Measurements from ENCODE around the gene TM9SF3. TPM values are rescaled to one million over a fixed set of nuclear protein-coding genes. Genes with fewer than 3 reads are reported as not detected.

The TM9SF3 gene
- total RNA-seq, 4 donors from 2014 or later: 52.6 to 65.3 (median 55.6) TPM

GRCh38 chr10:96538683-96539082 is 48.1 kb downstream of the TM9SF3 start:
- DNase-seq (ENCODE audit: low spot score in 2 of 2): no peak
- no peaks in the 10 kb centered on the region for H3K27me3 ChIP-seq
- H3K4me1 ChIP-seq: no peaks in the 10 kb centered on the region
- TF ChIP-seq EP300 (IDR thresholded peaks at IDR 0.05) (no peak), POLR2AphosphoS5 (IDR thresholded peaks at IDR 0.05) (no peak), CTCF (IDR thresholded peaks at IDR 0.05) (no peak), POLR2A (IDR thresholded peaks at IDR 0.05) (no peak)
- no peak overlapping the region for H3K4me3 ChIP-seq
- 100% methylated on average over 1 of the region's 1 CpG for WGBS
- H3K9me3 ChIP-seq: no peaks in the 10 kb centered on the region
- H3K27ac ChIP-seq: no peak overlapping the region
- peaks cover 23% of the 10 kb centered on the region for H3K36me3 ChIP-seq

GRCh38 chr10:96536129-96536528 is 50.7 kb downstream of the TM9SF3 start:
- no peak for TF ChIP-seq POLR2AphosphoS5 (IDR thresholded peaks at IDR 0.05)
- no peak for TF ChIP-seq POLR2A (IDR thresholded peaks at IDR 0.05)
- TF ChIP-seq EP300 (IDR thresholded peaks at IDR 0.05): no peak
- no peak for TF ChIP-seq CTCF (IDR thresholded peaks at IDR 0.05)
- Histone ChIP-seq H3K27me3 (no peaks in the 10 kb centered on the region), H3K9me3 (no peaks in the 10 kb centered on the region), H3K4me3 (no peak overlapping the region), H3K27ac (no peak overlapping the region), H3K36me3 (peaks cover 27% of the 10 kb centered on the region), H3K4me1 (no peaks in the 10 kb centered on the region)
- WGBS: 88% methylated on average over 1 of the region's 1 CpG
- DNase-seq (ENCODE audit: low spot score in 2 of 2): no peak

DNA sequence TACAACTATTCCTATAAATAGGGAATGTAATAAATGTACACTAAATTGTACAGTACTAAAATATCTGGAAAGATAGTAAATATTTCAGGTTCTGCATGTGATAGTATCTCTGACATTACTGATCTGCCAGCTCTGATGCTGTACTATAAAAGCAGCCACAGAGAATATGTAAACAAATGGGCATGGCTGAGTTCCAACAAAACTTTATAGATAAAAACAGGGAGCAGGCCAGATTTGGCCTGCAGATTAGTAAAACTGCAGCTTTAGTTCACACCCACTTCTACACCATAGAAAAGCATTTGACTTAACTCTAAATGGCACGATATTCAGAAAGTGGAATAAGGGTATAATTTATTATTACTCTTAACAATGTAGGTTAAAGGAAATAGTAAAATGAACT is 54.3 kb downstream of the TM9SF3 start:
- H3K27ac ChIP-seq: no peak overlapping the region
- DNase-seq (ENCODE audit: low spot score in 2 of 2): no peak
- TF ChIP-seq CTCF (IDR thresholded peaks at IDR 0.05) (no peak), EP300 (IDR thresholded peaks at IDR 0.05) (no peak), POLR2A (IDR thresholded peaks at IDR 0.05) (no peak), POLR2AphosphoS5 (IDR thresholded peaks at IDR 0.05) (no peak)
- H3K4me3 ChIP-seq: no peak overlapping the region
- peaks cover 48% of the 10 kb centered on the region for H3K36me3 ChIP-seq
- H3K9me3 ChIP-seq: no peaks in the 10 kb centered on the region
- no peaks in the 10 kb centered on the region for H3K27me3 ChIP-seq
- H3K4me1 ChIP-seq: no peaks in the 10 kb centered on the region
- WGBS: 35% methylated on average over 1 of the region's 1 CpG

GRCh38 chr10:96529634-96530279 is 57.1 kb downstream of the TM9SF3 start:
- WGBS: 83% methylated on average over 6 of the region's 6 CpGs
- peaks cover 68% of the 10 kb centered on the region for H3K36me3 ChIP-seq
- no peak overlapping the region for H3K4me3 ChIP-seq

GRCh38 chr10:96524741-96525140 is 62.1 kb downstream of the TM9SF3 start:
- WGBS: 78% methylated on average over 1 of the region's 1 CpG
- H3K9me3 ChIP-seq: no peaks in the 10 kb centered on the region
- H3K27ac ChIP-seq: no peak overlapping the region
- H3K4me1 ChIP-seq: no peaks in the 10 kb centered on the region
- DNase-seq (ENCODE audit: low spot score in 2 of 2): no peak
- peaks cover 70% of the 10 kb centered on the region for H3K36me3 ChIP-seq
- H3K4me3 ChIP-seq: no peak overlapping the region
- no peaks in the 10 kb centered on the region for H3K27me3 ChIP-seq
- TF ChIP-seq CTCF (IDR thresholded peaks at IDR 0.05): no peak
- TF ChIP-seq EP300 (IDR thresholded peaks at IDR 0.05): no peak
- no peak for TF ChIP-seq POLR2AphosphoS5 (IDR thresholded peaks at IDR 0.05)
- TF ChIP-seq POLR2A (IDR thresholded peaks at IDR 0.05): no peak

More at GRCh38 chr10:96529634-96530279, 57.1 kb downstream of the TM9SF3 start:
- H3K27me3 ChIP-seq: no peaks in the 10 kb centered on the region
- no peak for DNase-seq (ENCODE audit: low spot score in 2 of 2)
- H3K27ac ChIP-seq: no peak overlapping the region
- TF ChIP-seq CTCF (IDR thresholded peaks at IDR 0.05) (no peak), EP300 (IDR thresholded peaks at IDR 0.05) (no peak)
- no peaks in the 10 kb centered on the region for H3K9me3 ChIP-seq
- no peaks in the 10 kb centered on the region for H3K4me1 ChIP-seq

Data from suprapubic skin (tissue), 4 donors.